COLO829 (cell line): ENCODE results near the gene INSYN2B.

Experiments used
- DNase-seq: peaks from one replicate; pipeline ENCODE4 v3.0.0; 2012; ENCODE audit warnings: low spot score

Gene INSYN2B

DNA sequence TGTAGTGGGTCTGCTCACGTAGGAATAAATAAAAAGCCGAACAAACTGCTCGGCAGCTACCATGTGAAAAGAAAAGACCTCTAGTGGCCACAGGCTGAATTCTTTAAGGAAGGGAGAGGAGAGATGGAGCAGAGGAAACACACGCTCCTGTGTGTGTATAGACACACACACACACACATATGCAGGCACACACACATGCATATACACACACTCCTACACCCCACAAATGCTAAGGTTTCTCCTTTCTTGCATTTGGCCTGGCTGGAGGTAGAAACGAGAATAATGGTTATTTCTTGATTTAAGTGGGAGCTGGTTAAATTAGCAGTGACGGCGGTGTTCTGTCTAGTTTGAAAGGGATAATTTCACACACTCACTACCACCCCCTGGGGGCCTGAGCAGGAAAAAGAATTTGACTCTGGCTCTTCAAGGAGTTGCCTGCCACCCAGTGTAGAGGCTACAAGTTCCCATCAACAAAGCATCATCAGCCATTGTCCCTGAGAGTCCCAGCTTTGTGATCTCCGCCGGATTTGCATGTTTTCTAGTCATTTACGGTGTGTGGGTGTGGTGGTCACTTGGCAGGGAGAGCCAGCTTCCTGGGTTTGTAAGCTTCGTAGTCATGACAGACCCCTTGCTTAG is at the start of gene INSYN2B:
INSYN2B (minus strand) TSS at position 78 of the 636 bp plus-strand sequence. CDS start 96,597 bp downstream, outside the sequence.
- peak; percentile 69 for DNase-seq

DNA sequence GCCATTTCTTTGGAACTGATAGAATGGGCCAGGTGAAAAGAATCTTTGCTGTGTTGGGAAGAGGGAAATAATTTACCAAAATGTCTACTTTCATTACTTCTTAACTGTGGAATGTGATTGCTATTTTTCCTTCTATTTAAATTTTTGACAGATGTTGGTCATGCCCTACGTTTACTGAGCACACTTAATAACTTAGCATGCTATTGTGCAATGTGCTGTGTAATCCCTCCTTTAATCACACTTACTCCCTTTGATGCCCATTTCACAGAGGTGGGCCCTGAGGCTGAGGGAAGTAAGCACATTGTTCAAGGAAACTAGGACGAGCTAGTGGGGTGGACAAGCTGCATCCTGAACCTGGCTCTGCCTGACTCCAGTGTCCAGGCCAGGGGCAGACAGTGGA is 47.8 kb upstream of the INSYN2B start:
- no peak for DNase-seq

- DNase-seq = no peak
Observed at GRCh38 chr5:170025853-170026252, 45.6 kb upstream of the INSYN2B start.

- DNase-seq = no peak
Observed at GRCh38 chr5:170021506-170021905, 41.2 kb upstream of the INSYN2B start.

GRCh38 chr5:170020423-170020822 is 40.1 kb upstream of the INSYN2B start:
- DNase-seq = no peak

GRCh38 chr5:170012622-170013021 is 32.3 kb upstream of the INSYN2B start:
- DNase-seq = no peak

GRCh38 chr5:170011751-170012150 is 31.5 kb upstream of the INSYN2B start:
- DNase-seq = no peak

DNA sequence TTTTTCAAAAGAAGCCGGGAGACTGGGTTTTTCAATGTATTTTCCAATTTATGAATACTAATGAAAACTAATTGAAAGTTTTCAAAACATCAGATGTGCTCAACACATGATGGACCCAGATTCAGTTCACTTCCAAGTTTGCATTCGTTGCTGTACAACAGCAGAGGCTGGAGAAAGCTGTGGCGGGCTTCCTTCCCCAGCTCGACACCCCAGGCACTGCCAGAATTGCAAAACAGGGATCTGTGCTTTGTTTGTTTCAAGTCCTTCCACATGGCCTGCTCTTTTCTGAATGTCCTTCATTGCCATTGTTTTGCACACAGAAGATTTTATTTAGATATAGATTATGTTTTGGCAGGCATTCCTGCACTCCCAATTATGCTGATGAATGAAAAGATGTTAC is 30.3 kb upstream of the INSYN2B start:
- no peak for DNase-seq

GRCh38 chr5:170008376-170008775 is 28.1 kb upstream of the INSYN2B start:
- DNase-seq = no peak

- DNase-seq = no peak
Observed at GRCh38 chr5:170006021-170006420, 25.7 kb upstream of the INSYN2B start.

- DNase-seq = no peak
Observed at GRCh38 chr5:170000155-170000554, 19.9 kb upstream of the INSYN2B start.

- no peak for DNase-seq
Observed at GRCh38 chr5:169999621-170000020, 19.3 kb upstream of the INSYN2B start.

DNA sequence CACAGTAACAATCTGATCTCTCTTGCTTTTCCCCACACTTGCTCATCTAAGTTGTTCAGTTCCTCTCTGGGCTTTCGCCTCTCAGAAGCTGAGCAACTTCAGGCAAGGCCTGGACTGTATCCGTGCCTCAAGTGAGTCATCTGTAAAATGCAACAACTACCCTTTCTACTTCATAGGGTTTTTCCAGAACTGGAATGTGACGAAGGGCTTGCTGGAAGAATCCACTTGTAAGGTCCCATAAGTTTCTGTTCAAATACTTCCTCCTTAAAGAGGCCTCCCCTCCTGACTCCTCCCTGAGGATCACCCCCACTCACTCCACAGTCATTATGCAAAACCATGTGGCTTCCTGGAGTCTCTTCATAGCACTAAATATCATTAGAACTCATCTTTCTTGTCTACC is 17.5 kb upstream of the INSYN2B start:
- DNase-seq = no peak

DNA sequence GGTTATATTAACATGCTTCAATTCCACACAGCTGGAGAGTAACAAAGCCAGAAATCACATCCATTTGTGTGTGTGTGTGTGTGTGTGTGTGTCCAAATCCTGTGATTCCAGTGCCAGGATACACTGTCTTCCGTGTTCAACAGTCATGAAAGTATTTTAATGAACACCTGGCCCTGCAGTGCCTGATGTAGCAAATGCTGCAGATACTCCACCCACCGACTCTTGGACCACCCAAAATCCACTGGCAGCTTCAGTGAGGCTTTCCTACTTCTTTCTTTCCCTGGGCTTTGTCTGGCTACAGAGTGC is 13.1 kb upstream of the INSYN2B start:
- no peak for DNase-seq

GRCh38 chr5:169992789-169993484 is 12.6 kb upstream of the INSYN2B start:
- DNase-seq = no peak

DNA sequence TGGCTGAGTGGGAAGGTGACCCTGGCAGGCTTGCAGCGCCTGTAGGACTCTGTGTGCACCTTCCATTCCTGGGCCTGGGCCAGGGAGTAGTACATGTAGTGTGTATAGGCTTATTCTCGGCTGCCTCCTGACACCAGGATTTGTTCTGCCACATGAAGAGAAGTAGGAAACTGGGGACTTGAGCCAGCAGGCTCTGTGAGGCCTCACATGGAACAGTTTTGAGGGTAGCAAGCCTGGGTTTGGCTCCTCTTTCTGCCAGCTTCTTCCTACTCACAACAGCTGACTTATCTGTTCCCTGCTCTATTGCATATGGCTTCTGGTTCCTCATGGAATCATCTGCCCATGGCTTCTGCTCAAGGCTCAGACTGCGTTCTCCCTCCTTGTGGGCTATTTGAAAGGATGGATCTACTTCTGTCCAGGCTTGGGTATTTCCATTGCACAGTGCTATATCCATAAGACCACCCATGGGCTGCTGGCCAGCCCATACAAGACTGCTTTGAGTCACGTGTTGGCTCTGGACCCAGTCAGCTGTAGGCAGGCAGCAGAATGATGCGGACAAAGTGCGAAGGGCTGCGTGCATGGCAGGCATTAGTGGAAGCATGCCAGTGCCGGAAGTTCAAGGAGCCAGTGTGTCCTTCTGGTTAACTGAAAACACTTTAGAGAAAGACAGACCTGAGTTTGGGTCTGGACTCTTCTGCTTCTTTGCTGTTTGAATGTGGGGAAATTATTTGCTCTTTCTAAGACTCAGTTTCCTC is 11.0 kb upstream of the INSYN2B start:
- no peak for DNase-seq

GRCh38 chr5:169989365-169989764 is 9.1 kb upstream of the INSYN2B start:
- no peak for DNase-seq

DNA sequence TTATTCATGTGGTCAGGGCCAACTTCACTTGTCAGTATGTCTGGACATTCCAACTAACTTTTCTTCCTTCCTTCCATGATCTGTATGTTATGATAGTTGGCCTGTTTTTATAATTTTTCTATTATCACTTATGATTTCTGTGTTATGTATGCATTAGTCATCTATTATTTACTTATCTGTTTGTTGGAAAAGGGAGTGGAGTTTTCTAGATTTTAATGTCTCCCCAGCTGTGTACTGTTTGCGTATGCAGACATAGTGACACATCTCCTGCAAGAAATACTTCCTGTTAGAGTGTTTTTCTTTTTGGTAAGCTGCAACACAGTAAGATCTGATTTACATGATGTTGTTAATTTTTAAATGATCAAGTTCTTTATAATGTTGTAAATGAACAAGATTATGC is 8.7 kb upstream of the INSYN2B start:
- DNase-seq = no peak

DNA sequence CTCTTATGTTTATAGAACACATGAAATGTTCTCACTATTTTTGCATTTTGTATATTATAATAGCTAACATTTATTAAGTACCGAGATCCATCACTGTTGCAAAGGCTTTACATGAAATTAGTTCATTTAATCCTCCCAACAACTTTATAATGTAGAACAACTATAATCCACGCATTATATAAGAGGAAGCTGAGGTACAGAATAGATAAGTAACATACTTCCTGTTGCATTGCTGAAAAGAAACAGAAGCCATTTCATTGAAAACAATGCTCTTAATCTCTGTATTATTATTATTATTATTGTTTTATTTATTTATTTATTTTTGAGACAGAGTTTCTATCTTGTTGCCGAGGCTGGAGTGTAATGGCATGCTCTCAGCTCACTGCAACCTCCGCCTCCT is 7.9 kb upstream of the INSYN2B start:
- DNase-seq = no peak

DNA sequence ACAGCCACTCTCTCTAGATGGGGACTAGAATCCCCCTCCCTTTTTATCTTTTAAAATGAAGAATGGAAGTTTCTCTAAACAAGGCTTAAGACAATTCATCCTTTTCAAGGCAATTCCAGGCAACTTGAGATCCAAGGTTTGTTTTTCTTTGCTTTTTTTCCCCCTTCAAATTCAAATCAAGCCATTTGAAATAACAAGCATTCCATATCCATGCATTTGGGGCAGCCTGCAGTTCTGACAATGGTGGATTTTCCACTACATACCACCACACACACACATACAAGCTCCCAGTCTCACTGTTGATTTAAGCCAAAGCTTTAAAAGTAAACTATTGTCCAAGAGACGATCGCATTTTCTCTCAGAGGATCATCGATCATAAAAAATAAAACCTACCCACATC is 424 bp downstream of the INSYN2B start:
- DNase-seq = no peak

DNA sequence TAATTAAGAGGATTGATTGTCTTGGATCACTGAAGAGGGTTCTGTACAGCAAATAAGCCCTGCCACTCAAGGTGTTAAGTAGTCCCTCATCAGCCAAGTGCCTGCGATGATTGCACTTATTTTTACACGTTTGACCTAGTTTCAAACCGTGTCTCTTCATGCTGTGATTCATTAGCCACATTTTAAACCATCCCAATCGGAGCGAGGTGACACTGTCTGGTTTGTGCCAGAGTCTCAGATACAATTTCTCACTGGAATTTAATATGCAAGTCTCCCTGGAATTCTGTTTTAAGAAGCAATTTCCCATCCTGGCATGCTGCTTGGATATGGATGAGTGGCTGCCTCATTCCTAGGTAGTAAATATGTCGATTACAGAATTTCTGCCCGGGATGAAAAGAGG is 1.6 kb downstream of the INSYN2B start:
- no peak for DNase-seq

GRCh38 chr5:169974121-169974770 is 6.0 kb downstream of the INSYN2B start:
- DNase-seq = no peak

- peak; percentile 25 for DNase-seq
Observed at GRCh38 chr5:169973056-169973455, 7.2 kb downstream of the INSYN2B start.
